HG03342 (cell line): ENCODE measurements around the gene LPO.

Experiments used
- ATAC-seq: cut with Tn5 transposase; IDR thresholded peaks from one replicate; pipeline ENCODE4 v1.9.1; 2021; ENCODE audit warnings: mild to moderate bottlenecking, moderate library complexity; ENCODE audit not compliant: unreplicated experiment

LPO gene

GRCh38 chr17:58238147-58238634 is at the start of gene LPO:
Gene LPO (plus strand): TSS chr17:58238584. CDS start chr17:58242980, 4,396 bp downstream.
- no peak for ATAC-seq

- ATAC-seq: no peak
Observed at GRCh38 chr17:58189436-58190146, 48.8 kb upstream of the LPO start.

- ATAC-seq: no peak
Observed at GRCh38 chr17:58191241-58191896, 47.0 kb upstream of the LPO start.

GRCh38 chr17:58192612-58193011 is 45.8 kb upstream of the LPO start, which contains the start of gene EPX:
Gene EPX (plus strand): TSS chr17:58192726. CDS start chr17:58192847, 121 bp downstream.
- no peak for ATAC-seq

GRCh38 chr17:58193641-58194255 is 44.6 kb upstream of the LPO start:
- no peak for ATAC-seq

GRCh38 chr17:58195518-58196123 is 42.8 kb upstream of the LPO start:
- ATAC-seq: no peak

- no peak for ATAC-seq
Observed at GRCh38 chr17:58196610-58197009, 41.8 kb upstream of the LPO start.

- ATAC-seq: no peak
Observed at GRCh38 chr17:58200024-58200633, 38.3 kb upstream of the LPO start.

GRCh38 chr17:58202859-58203258 is 35.5 kb upstream of the LPO start:
- no peak for ATAC-seq

GRCh38 chr17:58204796-58205195 is 33.6 kb upstream of the LPO start:
- ATAC-seq: no peak

- no peak for ATAC-seq
Observed at GRCh38 chr17:58205936-58206335, 32.4 kb upstream of the LPO start.

- ATAC-seq: no peak
Observed at GRCh38 chr17:58207451-58207850, 30.9 kb upstream of the LPO start.

- no peak for ATAC-seq
Observed at GRCh38 chr17:58208344-58208743, 30.0 kb upstream of the LPO start.

- no peak for ATAC-seq
Observed at GRCh38 chr17:58210922-58211321, 27.5 kb upstream of the LPO start.

- no peak for ATAC-seq
Observed at GRCh38 chr17:58215685-58216084, 22.7 kb upstream of the LPO start.

GRCh38 chr17:58217766-58218165 is 20.6 kb upstream of the LPO start:
- ATAC-seq: no peak

GRCh38 chr17:58219007-58219788 is 19.2 kb upstream of the LPO start, which contains the start of gene MKS1:
Gene MKS1 (minus strand): TSS chr17:58219255. CDS start chr17:58219230, 25 bp downstream.
- ATAC-seq: peak; percentile 91

GRCh38 chr17:58219789-58220183 is 18.6 kb upstream of the LPO start:
- no peak for ATAC-seq

- no peak for ATAC-seq
Observed at GRCh38 chr17:58224315-58224714, 14.1 kb upstream of the LPO start.

- ATAC-seq: no peak
Observed at GRCh38 chr17:58227733-58228132, 10.7 kb upstream of the LPO start.
